Hindlimb muscle (tissue), 1 donor: Measurements from ENCODE around the gene CAPZB. TPM values are rescaled to one million over a fixed set of nuclear protein-coding genes. Genes with fewer than 3 reads are reported as not detected.
A peak's percentile ranks its signal among the peaks of the same experiment; 100 is the strongest.

Source experiments
- DNase-seq: peaks from one replicate; pipeline ENCODE4 v3.0.0-alpha.2; 2013
- polyA plus RNA-seq: library from polyadenylated mRNA; unstranded; fragments of 120-200 nt; gene quantifications from one replicate; pipeline ENCODE4 v1.2.1, GENCODE V29; 2013; ENCODE audit not compliant: insufficient read length

CAPZB gene
- polyA plus RNA-seq, 1 donor: 285 TPM

DNA sequence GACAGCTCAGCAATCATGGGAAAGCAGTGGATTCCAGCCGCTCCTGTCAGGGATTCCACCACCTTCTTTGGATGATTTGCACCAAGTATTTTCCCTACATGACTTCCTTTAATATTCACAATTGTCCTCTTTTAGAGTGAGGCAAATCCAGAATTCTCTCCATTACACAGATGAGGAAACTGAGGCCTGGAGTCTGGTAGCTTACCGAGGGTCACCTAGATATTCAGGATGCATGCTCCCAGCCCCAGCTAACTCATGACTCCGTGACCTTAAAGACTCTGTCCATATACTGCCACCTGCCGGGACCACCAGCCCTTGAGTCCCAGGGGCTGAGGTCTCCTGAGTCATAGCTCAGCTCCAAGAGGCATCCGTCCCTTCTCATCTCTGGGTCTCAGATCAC is 80.6 kb downstream of the CAPZB start:
- no peak for DNase-seq

DNA sequence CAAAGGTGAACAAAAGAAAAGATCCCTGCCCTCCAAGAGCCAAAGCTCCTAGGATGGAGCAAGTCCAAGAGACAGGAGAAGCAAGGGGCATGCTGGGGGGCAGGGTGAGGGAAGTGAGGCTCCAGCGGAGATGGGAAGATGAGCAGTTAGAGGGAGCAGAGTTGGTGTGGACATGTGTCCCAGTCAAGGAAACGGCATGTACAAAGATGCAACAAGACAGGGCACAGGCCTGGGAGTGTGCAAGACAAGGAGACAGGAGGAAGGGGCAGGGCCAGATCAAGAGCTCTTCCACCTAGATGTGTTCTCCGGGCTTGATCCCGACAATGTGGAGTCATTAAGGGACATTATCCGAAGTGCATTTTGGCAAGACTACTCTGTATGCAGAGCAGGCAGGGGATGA is 82.1 kb downstream of the CAPZB start:
- no peak for DNase-seq

DNA sequence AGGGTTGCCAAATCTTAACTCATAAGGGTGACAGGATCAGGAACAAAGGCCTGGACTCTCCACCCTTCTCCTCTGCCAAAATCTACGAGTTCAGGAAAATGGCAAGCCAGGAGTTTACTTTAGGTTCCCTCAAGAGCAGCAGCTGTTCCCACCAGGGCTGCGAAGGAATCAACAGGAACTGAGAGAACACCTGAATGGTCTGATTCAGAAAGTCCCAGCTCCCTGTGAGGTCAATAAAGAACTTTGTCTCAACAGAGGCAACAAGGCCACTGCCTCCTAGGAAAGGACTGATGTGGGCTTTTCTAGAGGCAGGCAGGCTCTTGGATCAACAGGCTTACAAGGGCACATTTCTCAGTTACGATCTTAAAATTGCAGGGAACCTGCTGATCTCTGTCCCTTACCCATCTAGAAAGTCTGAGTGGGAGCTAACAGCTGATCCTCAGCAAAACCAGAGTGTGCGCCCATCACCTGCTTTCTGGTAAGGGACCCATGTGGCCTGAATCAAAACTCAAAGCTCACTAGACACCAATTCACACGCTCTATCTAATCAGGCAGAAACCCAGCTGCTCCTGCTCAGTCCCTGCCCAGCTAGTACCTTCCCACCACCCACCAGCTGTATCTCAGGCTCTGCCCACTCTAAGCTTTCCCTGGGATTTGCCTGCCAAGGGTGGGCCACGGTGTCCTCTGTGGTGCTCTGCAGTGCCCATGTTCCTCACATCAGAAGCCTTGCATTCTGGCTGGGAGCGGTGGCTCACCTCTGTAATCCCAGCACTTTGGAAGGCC is 83.1 kb downstream of the CAPZB start:
- DNase-seq: no peak

DNA sequence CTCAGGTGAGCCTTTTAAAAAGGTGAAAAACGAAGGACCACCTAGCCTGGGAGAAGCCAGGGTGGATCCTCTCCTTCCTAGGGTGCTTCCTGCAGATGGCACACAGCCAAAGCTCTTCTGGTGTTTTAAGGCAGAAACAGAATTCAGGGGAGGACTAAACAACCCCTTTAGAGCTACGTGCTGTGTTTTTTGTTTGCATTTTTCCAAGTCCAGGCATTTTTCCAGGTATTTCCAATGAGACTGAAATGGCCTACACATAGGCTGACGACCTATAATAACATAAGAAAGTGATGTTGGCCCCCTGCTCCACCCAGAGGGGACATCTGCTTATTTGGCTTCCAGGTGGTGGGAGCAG is 83.8 kb downstream of the CAPZB start:
- DNase-seq: no peak

DNA sequence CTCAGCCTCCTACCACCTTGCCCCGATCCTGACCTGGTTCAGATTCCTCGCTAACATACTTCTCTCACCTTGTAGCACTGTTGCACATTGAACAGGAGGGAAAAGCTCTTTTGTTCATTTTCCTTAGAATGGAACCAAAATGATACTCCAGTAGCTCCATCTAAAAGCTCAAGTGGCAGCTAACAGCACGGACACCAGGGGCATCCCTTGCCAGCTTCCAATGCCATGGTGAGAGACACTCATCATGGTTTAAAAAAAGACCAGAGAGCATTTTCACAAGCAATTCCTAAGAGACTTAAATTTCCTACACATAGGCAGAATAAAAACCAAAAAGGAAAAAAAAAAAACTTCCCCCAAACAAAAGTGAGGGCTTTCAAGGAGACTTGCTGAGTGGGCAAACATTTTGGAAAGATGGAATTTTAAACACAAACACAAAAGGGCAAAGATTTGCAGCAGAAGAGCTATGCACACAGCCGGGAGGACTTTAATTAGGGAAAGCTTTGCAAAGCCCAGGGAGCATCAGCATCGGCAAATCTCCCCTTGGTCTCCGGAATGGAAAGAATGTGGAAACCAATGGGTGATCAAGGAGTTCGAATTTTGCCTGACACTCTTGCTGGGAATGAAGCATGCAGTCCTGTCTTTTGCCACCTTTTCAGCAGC is 84.3 kb downstream of the CAPZB start:
- no peak for DNase-seq

DNA sequence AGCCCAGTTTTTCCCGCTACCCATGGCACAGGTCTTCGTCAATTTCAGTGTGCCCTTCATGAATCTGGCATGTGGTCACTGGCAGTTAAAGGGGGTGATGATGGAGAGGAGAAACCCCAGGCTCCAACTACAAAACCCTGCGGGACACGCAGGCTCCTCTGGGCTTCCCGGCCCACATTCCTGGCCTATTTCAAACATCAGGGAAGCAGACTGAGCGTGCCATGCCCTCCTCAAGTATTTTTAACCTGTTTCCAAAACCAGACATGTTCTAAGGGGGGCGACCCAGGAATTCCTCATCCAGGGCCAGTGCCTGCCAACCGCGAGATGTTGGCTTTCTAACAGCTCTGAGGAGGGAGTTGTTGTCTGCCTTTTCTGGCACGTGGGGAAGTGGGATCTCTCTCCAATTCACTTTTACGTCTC is 85.1 kb downstream of the CAPZB start:
- DNase-seq: no peak

DNA sequence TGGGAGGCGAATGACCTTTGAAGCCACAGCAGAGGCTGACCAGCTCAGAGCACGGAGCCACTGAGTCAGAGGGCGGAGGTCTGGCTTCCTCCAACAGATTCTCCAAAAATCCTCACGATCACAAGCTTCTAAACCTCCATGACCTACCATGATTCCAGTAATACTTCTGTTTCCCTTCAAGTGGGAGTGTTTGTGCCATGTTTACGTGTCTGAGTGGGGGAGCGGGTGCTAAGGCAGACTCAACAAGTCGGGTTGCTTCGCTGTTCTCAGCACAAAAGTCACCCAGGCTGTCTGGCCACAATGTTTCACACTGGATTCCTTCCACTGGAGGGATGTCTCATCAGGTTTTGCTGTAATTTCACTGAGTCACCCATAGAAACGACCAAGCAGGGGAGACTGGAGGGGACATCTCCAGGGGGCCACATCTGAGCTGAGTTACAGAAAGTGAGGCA is 87.0 kb downstream of the CAPZB start:
- DNase-seq: no peak

DNA sequence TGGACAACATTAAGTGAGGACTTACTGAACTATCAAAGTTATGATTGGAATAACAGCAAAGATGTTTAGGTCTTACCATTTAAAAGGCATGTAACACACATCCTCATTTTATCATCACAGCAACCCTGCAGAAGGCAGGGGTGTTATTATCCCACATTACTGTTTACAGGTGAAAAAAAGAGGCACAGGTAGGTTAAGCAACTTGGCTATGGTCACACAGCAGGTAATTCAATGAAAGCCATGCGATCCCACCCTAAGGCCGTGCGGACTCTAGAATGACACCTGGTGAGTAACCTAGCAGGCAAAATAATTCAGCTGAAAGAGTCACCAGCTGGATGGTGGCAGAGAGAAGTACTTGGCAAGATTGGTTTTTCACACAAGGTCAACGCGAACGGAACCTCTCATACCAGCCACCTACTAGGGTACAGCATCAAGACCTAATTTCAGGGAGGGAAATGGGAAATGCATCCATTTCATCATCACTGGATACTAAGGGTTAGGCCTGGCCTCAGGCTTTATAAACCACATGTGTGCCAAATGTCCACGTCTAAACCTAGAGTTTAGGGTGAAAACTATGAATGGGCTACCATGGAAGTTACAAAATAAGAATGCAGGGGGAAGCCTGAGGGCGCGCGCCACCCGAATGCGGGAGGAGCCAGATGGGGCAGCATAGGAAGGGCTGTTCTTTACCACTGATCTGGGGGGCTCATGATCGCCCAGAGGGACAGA is 88.0 kb downstream of the CAPZB start:
- no peak for DNase-seq

DNA sequence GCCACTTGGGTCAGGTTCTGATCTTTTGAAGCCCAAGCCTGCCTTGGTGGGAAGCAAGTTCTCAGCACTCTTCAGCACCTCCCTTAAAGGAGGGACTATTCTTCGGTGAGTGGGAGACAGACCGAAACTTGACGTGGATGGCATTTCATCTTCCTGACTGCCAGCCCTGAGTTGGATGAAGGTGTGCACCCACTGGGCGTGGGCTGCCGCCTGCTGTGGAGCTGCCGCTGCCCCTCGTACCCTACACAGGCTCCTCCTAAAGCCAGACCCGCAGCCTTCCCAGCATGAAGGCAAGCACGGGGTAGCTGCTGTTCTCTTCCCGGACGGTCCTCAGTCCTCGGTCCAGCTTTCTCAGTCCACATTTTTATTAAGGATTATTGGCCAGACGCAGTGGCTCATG is 89.1 kb downstream of the CAPZB start:
- DNase-seq: no peak

DNA sequence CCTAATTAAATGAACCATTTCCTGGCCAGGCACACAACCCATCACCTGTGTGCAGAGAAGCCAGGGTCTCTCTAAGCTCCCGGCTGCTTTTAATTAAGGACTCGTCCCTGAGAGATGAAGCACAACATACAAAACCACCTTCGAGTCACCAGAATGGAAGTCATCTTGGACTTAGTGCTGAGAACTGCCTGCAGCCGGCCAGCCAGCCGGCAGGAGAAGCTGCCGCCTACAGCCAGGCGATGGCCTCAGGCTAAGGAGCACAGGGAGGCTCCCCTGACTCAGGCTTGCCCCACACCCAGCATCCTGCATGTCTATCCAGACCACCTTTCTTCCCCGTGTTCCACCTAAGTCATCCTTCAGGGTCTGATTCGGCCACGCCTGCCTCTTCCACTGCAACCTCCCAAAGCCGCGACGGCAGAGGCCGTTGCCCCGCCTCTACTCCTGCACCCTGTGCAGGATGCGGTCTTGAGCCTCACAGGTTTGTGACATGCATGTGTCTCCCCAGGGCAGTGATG is 89.6 kb downstream of the CAPZB start:
- no peak for DNase-seq

DNA sequence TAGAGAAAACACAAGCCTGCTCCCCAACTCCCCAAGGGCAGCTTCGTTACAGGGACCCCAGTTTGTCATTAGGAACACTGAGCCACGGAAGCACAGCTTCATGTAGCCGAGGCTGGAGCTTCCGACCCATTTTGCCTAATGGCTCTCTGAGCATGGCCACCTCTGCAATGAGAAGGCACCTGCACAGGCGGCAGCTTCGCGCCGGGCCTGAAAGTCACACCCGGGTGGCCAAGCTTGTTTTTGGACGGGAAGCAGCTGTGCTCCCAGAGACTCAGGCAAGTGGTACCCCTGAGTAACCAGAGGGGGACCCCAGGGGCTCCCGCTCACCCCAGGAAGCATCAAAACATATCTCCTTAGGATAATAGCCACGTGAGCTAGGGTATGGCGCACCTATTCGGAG is 92.3 kb downstream of the CAPZB start:
- DNase-seq: no peak

DNA sequence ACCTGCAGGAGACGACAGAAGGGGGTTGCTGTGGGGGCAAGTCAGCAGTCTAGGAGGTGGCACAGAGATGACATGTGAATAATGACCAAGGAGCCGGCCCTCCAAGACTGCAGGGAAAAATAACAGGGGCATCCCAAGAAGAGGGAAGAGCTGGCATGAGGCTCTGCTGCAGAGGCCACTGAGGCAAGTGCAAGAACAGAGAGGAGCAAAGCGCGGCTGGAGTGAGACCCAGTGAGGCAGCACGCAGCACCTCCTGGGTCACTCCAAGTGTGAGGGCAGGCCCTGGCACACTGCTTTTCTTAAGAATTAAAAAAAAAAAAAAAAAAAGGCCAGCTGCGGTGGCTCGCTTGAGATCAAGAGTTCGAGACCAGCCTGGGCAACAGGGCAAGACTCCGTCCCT is 93.1 kb downstream of the CAPZB start:
- no peak for DNase-seq

DNA sequence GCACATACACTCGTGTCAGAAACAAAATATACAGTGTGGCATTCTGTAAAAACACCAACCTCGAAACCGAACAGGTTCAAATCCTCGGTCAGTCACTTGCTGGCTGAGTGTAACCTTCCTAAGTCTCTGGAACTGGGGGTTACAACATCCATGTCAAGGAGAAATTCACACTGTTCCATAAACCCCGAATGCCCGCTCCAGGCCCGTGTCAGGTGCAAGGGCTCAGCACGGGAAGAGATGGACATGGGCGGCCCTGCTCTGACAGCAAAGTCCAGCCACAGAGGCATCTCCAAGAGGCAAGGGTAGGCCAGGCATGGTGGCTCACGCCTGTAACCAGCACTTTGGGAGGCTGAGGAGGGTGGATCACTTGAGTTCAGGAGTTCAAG is 93.8 kb downstream of the CAPZB start:
- no peak for DNase-seq

DNA sequence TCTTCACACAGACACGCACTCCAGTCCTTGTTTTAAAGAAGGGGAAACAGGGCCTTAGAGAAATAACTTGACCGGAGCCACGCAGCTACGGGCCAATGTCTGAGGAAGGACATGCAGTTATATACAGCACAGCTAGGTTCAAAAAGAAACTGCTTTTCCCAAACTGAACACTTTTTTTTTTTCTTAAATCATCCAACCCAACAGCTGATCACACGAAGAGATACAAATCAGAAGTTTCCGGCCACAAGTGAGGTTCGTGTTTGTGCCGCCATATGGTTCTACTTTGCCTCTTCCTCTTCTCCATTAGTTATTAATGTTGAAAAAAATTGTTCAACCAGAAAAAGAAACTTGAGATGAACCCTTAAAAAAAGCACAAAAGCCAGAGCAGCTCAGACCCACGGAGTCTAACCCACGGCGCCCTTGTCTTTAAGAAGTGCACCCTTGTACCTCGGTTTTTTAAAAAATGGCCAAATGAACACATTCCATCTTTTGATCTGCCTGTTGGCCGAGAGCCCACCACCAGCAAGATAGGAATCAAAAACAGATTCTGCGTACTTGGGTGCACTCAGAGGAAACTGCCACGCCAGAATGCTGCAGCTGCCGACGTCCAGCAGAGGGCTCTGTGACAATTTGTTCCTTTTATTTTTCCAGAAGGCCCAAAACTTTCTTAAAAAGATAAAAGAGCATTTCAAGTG is 94.3 kb downstream of the CAPZB start:
- DNase-seq: peak; percentile 75

DNA sequence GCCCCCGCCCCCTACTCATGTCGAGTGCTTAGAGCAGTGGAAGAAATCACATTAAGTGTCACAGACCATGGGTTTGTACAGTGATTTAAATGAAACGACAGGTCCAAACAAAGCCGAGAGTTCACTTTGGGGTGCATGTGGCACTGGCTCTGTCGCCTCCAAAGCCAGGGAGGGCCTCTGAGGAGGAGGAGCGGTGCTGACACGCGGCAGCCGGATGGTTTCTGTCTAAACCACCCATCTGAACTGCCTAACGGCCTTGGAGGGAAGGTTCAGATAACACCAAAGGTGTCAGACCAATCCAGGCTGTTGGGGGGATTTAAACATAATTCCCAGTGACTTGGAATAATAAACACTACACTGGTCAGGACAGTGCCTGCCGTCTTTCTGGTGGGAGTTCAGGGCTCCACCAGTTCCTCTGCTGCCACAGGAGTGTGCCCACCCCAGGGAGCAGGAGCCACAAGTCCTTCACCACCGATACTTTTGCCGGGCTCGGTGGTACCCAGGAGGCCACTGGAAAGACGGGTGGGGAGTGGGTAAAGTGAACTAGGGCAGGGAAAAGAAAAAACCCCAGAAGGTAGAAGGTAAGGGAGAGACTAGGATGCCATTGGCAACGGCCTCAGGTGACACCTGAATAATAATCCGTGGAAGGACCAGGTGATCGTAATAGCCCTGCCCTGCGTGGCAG is 95.0 kb downstream of the CAPZB start:
- no peak for DNase-seq

DNA sequence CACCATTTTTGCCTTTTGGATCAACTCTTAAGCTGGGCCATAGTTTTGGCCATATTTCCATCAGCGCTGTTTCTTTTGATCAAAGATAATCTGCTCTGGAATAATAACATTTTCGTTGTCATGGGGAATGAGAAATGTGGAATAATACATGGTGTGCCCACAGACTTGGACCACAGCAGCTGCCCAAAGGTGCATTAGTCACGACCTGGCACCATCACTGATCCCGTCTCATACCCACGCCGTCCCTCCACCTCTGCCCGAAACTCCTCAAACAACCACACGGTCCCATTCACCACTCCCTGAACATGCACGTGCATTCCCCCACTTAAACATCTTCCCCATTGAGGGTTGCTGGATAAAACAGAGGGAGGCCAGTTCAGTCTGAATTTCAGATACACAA is 96.4 kb downstream of the CAPZB start:
- no peak for DNase-seq

DNA sequence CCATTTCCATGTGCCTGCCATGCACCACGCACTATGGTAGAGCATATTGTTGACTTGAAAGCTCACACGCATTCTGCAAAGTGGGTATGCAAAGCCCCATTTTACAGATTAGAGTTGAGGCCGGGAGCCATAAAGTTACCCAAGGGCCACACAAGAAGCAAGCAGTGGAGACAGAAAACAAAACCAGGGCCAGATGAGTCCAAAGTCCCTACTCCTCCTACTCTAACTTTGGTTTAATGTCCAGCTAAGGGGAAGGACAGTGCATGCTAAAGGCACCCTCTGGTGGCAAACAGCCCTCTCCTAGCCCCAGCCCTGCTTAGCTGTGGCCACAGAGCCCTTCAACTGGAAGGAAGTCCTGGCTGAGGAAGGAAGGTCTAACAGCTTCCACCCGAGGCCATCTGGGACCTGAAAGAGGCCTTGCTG is 98.3 kb downstream of the CAPZB start:
- no peak for DNase-seq

DNA sequence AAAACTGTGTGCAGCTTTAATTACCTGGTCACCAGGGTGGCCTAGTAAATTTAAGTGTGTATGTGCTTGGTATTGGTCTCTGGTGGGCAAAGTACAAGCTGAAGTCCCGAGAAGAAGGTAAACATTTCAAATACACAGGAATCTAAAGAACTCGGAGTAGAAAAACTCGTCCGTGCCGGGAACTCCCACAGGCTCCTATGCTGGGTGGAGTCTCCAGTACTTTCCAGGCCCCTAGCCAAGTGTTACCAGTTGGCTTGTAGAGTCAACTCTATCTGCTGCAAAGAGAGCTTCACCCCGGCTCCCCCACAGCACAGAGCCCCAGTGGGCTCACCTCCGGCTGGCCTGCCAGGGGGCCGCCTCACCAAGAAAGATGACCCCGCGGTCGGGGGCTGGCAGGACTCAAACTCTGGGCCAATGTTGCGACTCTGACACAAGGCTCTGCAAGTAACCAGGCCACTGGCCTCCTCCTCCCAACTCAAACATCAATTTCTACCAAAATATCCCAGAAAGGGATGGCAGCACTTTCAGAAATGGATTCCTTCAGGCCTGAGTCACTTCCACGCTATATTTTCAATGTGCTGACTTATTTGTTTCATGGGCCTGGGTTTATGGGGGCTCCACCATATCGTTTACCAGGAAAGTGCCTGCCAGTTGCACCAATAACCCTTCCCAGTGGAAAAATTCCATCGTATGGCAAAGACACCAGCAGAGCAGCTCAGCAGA is 99.3 kb downstream of the CAPZB start:
- DNase-seq: peak; percentile 76

DNA sequence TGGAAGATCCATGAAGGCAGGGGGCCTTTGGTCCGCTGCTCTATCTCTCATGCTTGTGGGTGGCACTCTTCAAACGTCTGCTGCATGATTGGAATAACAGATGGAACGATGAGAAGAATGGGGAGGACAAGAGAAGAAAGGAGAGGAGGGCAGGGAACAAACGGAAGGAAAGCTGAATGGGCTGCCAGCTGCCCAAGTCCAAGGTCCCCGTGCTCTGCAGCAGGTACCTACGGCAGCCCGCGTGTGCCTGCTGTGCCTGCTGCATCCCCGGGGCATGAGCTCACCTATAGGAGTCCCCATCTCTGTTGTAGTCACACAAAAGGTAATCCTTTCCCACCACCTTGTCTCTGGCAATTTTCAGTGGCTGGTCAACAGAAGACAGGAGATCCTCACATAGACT is 100.1 kb downstream of the CAPZB start:
- DNase-seq: no peak

DNA sequence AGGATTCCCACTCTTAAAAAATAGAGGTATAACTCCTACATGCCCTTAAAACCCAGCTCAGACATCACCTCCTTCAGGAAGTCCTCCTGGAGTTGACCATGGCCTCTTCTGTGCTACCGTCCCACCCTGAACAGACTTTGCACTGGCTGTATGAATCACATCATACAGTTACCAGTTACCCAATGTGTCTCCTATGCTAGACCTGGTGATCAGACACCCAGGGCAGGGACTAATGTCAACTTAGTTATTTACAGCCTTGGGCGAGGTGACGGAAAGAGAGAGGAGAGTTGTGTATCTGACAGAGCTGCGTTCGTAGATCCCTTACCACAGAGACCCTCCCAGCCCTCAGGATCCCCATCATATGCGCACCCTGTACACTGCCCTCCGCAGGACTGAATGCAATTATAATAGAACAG is 100.6 kb downstream of the CAPZB start:
- no peak for DNase-seq

DNA sequence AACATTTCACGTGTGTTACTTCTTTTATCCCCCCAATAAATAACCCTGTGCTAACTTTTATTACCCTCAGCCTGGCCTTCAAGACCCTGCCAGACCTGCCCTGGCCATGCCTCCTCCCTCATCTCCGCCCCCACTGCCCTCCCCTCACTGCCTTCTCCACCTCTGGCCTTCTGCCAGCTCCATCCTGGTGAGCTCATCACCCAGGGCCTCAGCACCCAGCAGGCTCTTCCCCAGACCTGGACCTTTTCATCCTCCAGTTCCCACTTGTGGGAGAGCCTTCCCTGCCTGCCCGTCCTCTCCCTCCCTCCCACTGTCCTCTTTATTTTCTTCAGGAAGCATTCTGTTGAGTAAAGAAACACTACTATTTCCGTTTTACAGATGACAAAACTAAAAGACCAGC is 101.2 kb downstream of the CAPZB start:
- no peak for DNase-seq

DNA sequence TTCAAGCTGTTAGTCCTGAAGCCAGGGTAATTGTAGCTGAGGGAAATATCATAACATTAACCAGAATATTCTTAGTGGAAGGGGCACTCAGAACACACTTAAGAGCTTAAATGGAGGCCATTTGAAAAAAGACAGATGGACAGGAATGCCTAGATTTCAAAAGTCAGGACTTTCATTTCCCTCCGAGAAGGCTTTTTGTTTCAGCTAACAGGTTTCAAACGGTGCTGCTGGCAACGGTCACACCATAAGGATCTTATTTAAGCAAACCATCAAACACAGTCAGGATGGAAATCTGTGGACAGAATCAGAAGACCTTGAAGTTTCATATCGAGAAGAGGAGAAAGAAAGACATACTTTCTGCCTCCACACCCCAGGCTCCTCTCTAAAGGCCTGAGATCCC is 103.1 kb downstream of the CAPZB start:
- peak; percentile 39 for DNase-seq
